Measurements from ENCODE around the gene ZBTB5.

- TF ChIP-seq CTCF (IDR thresholded peaks at IDR 0.05) (no peak), POLR2A (IDR thresholded peaks at IDR 0.05) (no peak)
These were observed 13.6 kb downstream of the ZBTB5 start for GRCh38 chr9:37451628-37452027.

Measured in Peyer's patch (tissue), 4 donors.